ENCODE results near the gene KBTBD13. TPM values are rescaled to one million over a fixed set of nuclear protein-coding genes. Genes with fewer than 3 reads are reported as not detected.
"Not testable (repeated sequence)": the region's sequence is repeated elsewhere in the genome, so short reads cannot be mapped to it uniquely, and the experiment has no call there.

The KBTBD13 gene
- total RNA-seq, 1 experiment from 2014 or later: not detected

GRCh38 chr15:65072027-65072426 lies 4.5 kb upstream of the KBTBD13 start:
- no peaks in the 10 kb centered on the region for H3K4me1 ChIP-seq (ENCODE audit: control insufficient read depth, insufficient read depth, low read length)
- BruUV-seq (replicated peaks): no TSS peak
- ChIA-PET POLR2A (no interaction called here), CTCF (no interaction called here)
- peaks cover 4% of the 10 kb centered on the region; the same call in 1 of the 2 replicates for H3K27me3 ChIP-seq (ENCODE audit: control insufficient read depth, insufficient read depth, low read length)
- H3K36me3 ChIP-seq (ENCODE audit: control insufficient read depth, insufficient read depth, low read length): no peaks in the 10 kb centered on the region
- TF ChIP-seq TCF7L2 (IDR thresholded peaks at IDR 0.05; ENCODE audit: low read depth, low read length) (no peak), REST (IDR thresholded peaks at IDR 0.05; ENCODE audit: insufficient read depth in 1 of 2, low read depth in 2 of 2, low read length in 1 of 2) (no peak), SIN3A (IDR thresholded peaks at IDR 0.05; ENCODE audit: borderline replicate concordance, insufficient read depth, low read depth, low read length) (no peak)
- no peak overlapping the region for H3K27ac ChIP-seq (ENCODE audit: low read length)
- in situ Hi-C loops (cut with HindIII; ENCODE audit: low pct_unique_long_range_greater_than_20kb, low sequenced_read_pairs) (no loop called here), intact Hi-C loops (cut with micrococcal nuclease; ENCODE audit: unreplicated experiment) (no loop called here)
- ATAC-seq (no peak), DNase-seq (ENCODE audit: low read depth, low spot score) (no peak)
- H3K9me3 ChIP-seq (ENCODE audit: control insufficient read depth, insufficient read depth, low read depth, low read length): no peaks in the 10 kb centered on the region
- H3K4me3 ChIP-seq (ENCODE audit: low read depth in 2 of 2, low read length in 2 of 2): no peak overlapping the region

GRCh38 chr15:65072617-65073016 lies 3.9 kb upstream of the KBTBD13 start:
- CTCF ChIA-PET: no interaction called here
- BruUV-seq (replicated peaks): no TSS peak
- intact Hi-C loops (cut with micrococcal nuclease; ENCODE audit: unreplicated experiment): no loop called here

GRCh38 chr15:65074946-65075345 lies 1.6 kb upstream of the KBTBD13 start:
- H3K4me1 ChIP-seq (ENCODE audit: control insufficient read depth, insufficient read depth, low read length); H3K27me3 ChIP-seq (ENCODE audit: control insufficient read depth, insufficient read depth, low read length); H3K27ac ChIP-seq (ENCODE audit: low read length); CTCF ChIA-PET; H3K4me3 ChIP-seq (ENCODE audit: low read depth in 2 of 2, low read length in 2 of 2); H3K36me3 ChIP-seq (ENCODE audit: control insufficient read depth, insufficient read depth, low read length); POLR2A ChIA-PET; ATAC-seq; in situ Hi-C loops (cut with HindIII; ENCODE audit: low pct_unique_long_range_greater_than_20kb, low sequenced_read_pairs); DNase-seq (ENCODE audit: low read depth, low spot score); BruUV-seq (replicated peaks); H3K9me3 ChIP-seq (ENCODE audit: control insufficient read depth, insufficient read depth, low read depth, low read length); intact Hi-C loops (cut with micrococcal nuclease; ENCODE audit: unreplicated experiment): not testable (repeated sequence)

More at GRCh38 chr15:65072617-65073016, 3.9 kb upstream of the KBTBD13 start:
- ATAC-seq: no peak
- no peaks in the 10 kb centered on the region for H3K4me1 ChIP-seq (ENCODE audit: control insufficient read depth, insufficient read depth, low read length)
- H3K27me3 ChIP-seq (ENCODE audit: control insufficient read depth, insufficient read depth, low read length): no peaks in the 10 kb centered on the region; the same call in 1 of the 2 replicates
- no peaks in the 10 kb centered on the region for H3K9me3 ChIP-seq (ENCODE audit: control insufficient read depth, insufficient read depth, low read depth, low read length)
- in situ Hi-C loops (cut with HindIII; ENCODE audit: low pct_unique_long_range_greater_than_20kb, low sequenced_read_pairs): no loop called here
- no peak overlapping the region for H3K27ac ChIP-seq (ENCODE audit: low read length)
- POLR2A ChIA-PET: no interaction called here
- no peaks in the 10 kb centered on the region for H3K36me3 ChIP-seq (ENCODE audit: control insufficient read depth, insufficient read depth, low read length)
- no peak for TF ChIP-seq TCF7L2 (IDR thresholded peaks at IDR 0.05; ENCODE audit: low read depth, low read length)
- TF ChIP-seq CTCF (IDR thresholded peaks at IDR 0.05): no peak
- TF ChIP-seq REST (IDR thresholded peaks at IDR 0.05; ENCODE audit: insufficient read depth in 1 of 2, low read depth in 2 of 2, low read length in 1 of 2): no peak
- no peak for TF ChIP-seq POLR2AphosphoS5 (IDR thresholded peaks at IDR 0.05; ENCODE audit: low read depth, low read length)
- no peak for TF ChIP-seq SIN3A (IDR thresholded peaks at IDR 0.05; ENCODE audit: borderline replicate concordance, insufficient read depth, low read depth, low read length)
- no peak for DNase-seq (ENCODE audit: low read depth, low spot score)
- no peak overlapping the region for H3K4me3 ChIP-seq (ENCODE audit: low read depth in 2 of 2, low read length in 2 of 2)

GRCh38 chr15:65075607-65076395 lies 745 bp upstream of the KBTBD13 start:
- BruUV-seq (replicated peaks); H3K36me3 ChIP-seq (ENCODE audit: control insufficient read depth, insufficient read depth, low read length); DNase-seq (ENCODE audit: low read depth, low spot score); H3K9me3 ChIP-seq (ENCODE audit: control insufficient read depth, insufficient read depth, low read depth, low read length); H3K4me1 ChIP-seq (ENCODE audit: control insufficient read depth, insufficient read depth, low read length); ATAC-seq; in situ Hi-C loops (cut with HindIII; ENCODE audit: low pct_unique_long_range_greater_than_20kb, low sequenced_read_pairs); H3K27ac ChIP-seq (ENCODE audit: low read length); CTCF ChIA-PET; H3K27me3 ChIP-seq (ENCODE audit: control insufficient read depth, insufficient read depth, low read length); H3K4me3 ChIP-seq (ENCODE audit: low read depth in 2 of 2, low read length in 2 of 2): not testable (repeated sequence)
- POLR2A ChIA-PET: interaction anchor here (0.6 kb wide), 1 partner anchor 20 kb away, joined by 4 read pairs; no protein-coding TSS in a partner anchor
- intact Hi-C loops (cut with micrococcal nuclease; ENCODE audit: unreplicated experiment): loop anchor here (1.0 kb wide), 1 partner anchor 8 kb away; no protein-coding TSS in a partner anchor

All from Panc1 (cell line).